Endometrium (tissue), 2 donors: ENCODE measurements around the gene STAC3.

Source experiments
- FAIRE-seq: peaks from 2 replicates; lab custom pipeline; 2012; peaks lifted over from hg19 to GRCh38; lab: Jason Lieb, UNC
- donor health status: control.
- donor health status: control.

STAC3 gene

GRCh38 chr12:57210461-57210860, 40.5 kb downstream of the STAC3 start:
- no peak for FAIRE-seq

- FAIRE-seq = no peak
Observed at GRCh38 chr12:57209916-57210315, 41.1 kb downstream of the STAC3 start.

- FAIRE-seq = no peak
Observed at GRCh38 chr12:57208631-57209282, 42.2 kb downstream of the STAC3 start.

GRCh38 chr12:57207731-57208630, 43.0 kb downstream of the STAC3 start:
- no peak for FAIRE-seq

GRCh38 chr12:57205931-57206330, 45.1 kb downstream of the STAC3 start:
- no peak for FAIRE-seq

GRCh38 chr12:57205186-57205585, 45.8 kb downstream of the STAC3 start:
- FAIRE-seq = no peak

GRCh38 chr12:57204454-57204853, 46.5 kb downstream of the STAC3 start:
- FAIRE-seq = no peak

GRCh38 chr12:57203791-57204190, 47.2 kb downstream of the STAC3 start:
- FAIRE-seq = no peak

- FAIRE-seq = no peak
Observed at GRCh38 chr12:57203201-57203600, 47.8 kb downstream of the STAC3 start.

GRCh38 chr12:57202321-57202720, 48.7 kb downstream of the STAC3 start:
- no peak for FAIRE-seq

- FAIRE-seq = no peak
Observed at GRCh38 chr12:57201631-57202030, 49.4 kb downstream of the STAC3 start.

- FAIRE-seq = no peak
Observed at GRCh38 chr12:57201219-57201618, 49.8 kb downstream of the STAC3 start.

- FAIRE-seq = no peak
Observed at GRCh38 chr12:57200497-57200896, 50.5 kb downstream of the STAC3 start.

GRCh38 chr12:57199191-57199590, 51.8 kb downstream of the STAC3 start:
- no peak for FAIRE-seq

GRCh38 chr12:57198329-57198728, 52.7 kb downstream of the STAC3 start:
- no peak for FAIRE-seq

- no peak for FAIRE-seq
Observed at GRCh38 chr12:57196956-57197355, 54.0 kb downstream of the STAC3 start.

- FAIRE-seq = no peak
Observed at GRCh38 chr12:57196439-57196838, 54.5 kb downstream of the STAC3 start.

GRCh38 chr12:57195611-57196371, 55.2 kb downstream of the STAC3 start:
- no peak for FAIRE-seq

GRCh38 chr12:57195186-57195585, 55.8 kb downstream of the STAC3 start:
- FAIRE-seq = no peak

- FAIRE-seq = no peak
Observed at GRCh38 chr12:57194253-57194652, 56.7 kb downstream of the STAC3 start.

GRCh38 chr12:57193706-57194245, 57.2 kb downstream of the STAC3 start:
- no peak for FAIRE-seq
